IMR-90 (cell line): ENCODE results near the gene TCF20.

ENCODE experiments used
- BHLHE40 ChIP-seq: fragments of 150-350 bp; IDR thresholded peaks from 2 replicates; pipeline ENCODE4 v1.6.1; 2016; ENCODE audit warnings: mild to moderate bottlenecking, low read depth, low read length
- CEBPB ChIP-seq: IDR thresholded peaks from 2 replicates; pipeline ENCODE4 v1.6.1; 2012; ENCODE audit warnings: low read depth, low read length, improper control_type of control experiment
- MAFK ChIP-seq: IDR thresholded peaks from 2 replicates; pipeline ENCODE4 v1.6.1; 2012; ENCODE audit warnings: low read depth, low read length, improper control_type of control experiment
- MAZ ChIP-seq: IDR thresholded peaks from 2 replicates; pipeline ENCODE4 v1.6.1; 2012; ENCODE audit warnings: low read depth, mild to moderate bottlenecking, low read length, improper control_type of control experiment, moderate library complexity, borderline replicate concordance
- POLR2A ChIP-seq: IDR thresholded peaks from 2 replicates; pipeline ENCODE4 v1.6.1; 2012; ENCODE audit warnings: mild to moderate bottlenecking, low read depth, low read length
- RFX5 ChIP-seq: IDR thresholded peaks from 2 replicates; pipeline ENCODE4 v1.8.0; 2012; ENCODE audit warnings: low read depth, mild to moderate bottlenecking, low read length, moderate library complexity
- SMC3 ChIP-seq: fragments of 150-350 bp; IDR thresholded peaks from 2 replicates; pipeline ENCODE4 v1.6.1; 2016; ENCODE audit warnings: low read depth, mild to moderate bottlenecking, antibody characterized with exemption, low read length, moderate library complexity
- TF ChIP-seq, protein P1 (sequence below): fragments of 150-350 bp; IDR thresholded peaks from 2 replicates; pipeline ENCODE4 v1.6.1; 2017; ENCODE audit warnings: mild to moderate bottlenecking, antibody characterized with exemption, low read length, low read depth
- TF ChIP-seq, protein P2 (sequence below): conservative IDR thresholded peaks from 2 replicates; pipeline ENCODE4 v1.5.1; 2012; ENCODE audit warnings: mild to moderate bottlenecking, low read depth, low read length, improper control_type of control experiment
- TF ChIP-seq, protein P3 (sequence below): fragments of 150-350 bp; IDR thresholded peaks from 2 replicates; pipeline ENCODE4 v1.6.1; 2016; ENCODE audit warnings: low read depth, mild to moderate bottlenecking, low read length, moderate library complexity, borderline replicate concordance

DNA sequence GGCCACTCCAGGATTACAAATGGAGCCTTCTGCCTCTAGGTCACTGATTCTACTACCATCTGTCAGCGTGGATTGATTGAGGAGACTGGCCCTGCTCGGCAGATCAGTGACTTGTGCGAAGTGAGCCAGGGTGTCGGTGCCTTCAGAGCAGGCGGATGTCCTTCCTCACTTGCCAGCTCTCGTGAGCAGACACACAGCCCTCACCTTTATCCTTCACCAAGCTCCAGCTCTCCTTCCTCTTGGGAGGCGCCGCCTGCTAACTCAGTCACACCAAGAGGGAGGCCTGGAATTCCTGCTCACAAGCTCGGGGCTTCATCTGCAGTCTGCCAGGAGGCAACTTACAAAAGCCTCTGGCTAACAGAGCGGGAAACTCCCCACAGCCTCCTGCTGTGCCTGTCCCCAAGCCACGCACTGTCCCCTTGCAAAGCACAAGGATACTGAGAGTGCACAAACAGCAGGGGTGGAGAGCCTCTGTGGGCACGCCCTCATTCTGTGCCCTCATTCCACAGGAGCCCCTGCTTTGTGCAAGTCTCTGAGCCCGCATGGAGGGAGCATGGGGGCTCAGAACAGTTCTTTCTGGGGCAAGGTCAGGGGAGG lies 3.5 kb upstream of the TCF20 start:
- TF ChIP-seq, protein P1, sequence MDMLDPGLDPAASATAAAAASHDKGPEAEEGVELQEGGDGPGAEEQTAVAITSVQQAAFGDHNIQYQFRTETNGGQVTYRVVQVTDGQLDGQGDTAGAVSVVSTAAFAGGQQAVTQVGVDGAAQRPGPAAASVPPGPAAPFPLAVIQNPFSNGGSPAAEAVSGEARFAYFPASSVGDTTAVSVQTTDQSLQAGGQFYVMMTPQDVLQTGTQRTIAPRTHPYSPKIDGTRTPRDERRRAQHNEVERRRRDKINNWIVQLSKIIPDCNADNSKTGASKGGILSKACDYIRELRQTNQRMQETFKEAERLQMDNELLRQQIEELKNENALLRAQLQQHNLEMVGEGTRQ: no peak
- TF ChIP-seq, protein P2, sequence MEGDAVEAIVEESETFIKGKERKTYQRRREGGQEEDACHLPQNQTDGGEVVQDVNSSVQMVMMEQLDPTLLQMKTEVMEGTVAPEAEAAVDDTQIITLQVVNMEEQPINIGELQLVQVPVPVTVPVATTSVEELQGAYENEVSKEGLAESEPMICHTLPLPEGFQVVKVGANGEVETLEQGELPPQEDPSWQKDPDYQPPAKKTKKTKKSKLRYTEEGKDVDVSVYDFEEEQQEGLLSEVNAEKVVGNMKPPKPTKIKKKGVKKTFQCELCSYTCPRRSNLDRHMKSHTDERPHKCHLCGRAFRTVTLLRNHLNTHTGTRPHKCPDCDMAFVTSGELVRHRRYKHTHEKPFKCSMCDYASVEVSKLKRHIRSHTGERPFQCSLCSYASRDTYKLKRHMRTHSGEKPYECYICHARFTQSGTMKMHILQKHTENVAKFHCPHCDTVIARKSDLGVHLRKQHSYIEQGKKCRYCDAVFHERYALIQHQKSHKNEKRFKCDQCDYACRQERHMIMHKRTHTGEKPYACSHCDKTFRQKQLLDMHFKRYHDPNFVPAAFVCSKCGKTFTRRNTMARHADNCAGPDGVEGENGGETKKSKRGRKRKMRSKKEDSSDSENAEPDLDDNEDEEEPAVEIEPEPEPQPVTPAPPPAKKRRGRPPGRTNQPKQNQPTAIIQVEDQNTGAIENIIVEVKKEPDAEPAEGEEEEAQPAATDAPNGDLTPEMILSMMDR: no peak
- TF ChIP-seq RFX5: no peak
- TF ChIP-seq POLR2A: no peak
- no peak for TF ChIP-seq SMC3
- TF ChIP-seq, protein P3, sequence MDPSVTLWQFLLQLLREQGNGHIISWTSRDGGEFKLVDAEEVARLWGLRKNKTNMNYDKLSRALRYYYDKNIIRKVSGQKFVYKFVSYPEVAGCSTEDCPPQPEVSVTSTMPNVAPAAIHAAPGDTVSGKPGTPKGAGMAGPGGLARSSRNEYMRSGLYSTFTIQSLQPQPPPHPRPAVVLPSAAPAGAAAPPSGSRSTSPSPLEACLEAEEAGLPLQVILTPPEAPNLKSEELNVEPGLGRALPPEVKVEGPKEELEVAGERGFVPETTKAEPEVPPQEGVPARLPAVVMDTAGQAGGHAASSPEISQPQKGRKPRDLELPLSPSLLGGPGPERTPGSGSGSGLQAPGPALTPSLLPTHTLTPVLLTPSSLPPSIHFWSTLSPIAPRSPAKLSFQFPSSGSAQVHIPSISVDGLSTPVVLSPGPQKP: no peak
- no peak for TF ChIP-seq BHLHE40
- TF ChIP-seq MAZ: no peak
- no peak for TF ChIP-seq MAFK
- no peak for TF ChIP-seq CEBPB
